Islet precursor cell (in vitro differentiated cells): ENCODE results near the gene LEAP2.

Experiments used
- DNase-seq: peaks from one replicate; pipeline ENCODE4 v3.0.0-alpha.2; 2018

LEAP2 gene

GRCh38 chr5:132873119-132873929 is at the start of gene LEAP2:
LEAP2 (plus strand) TSS chr5:132873668; CDS start chr5:132873695, 27 bp downstream.
- DNase-seq, result no peak

- no peak for DNase-seq
Measured at GRCh38 chr5:132824426-132824825, 49.0 kb upstream of the LEAP2 start.

GRCh38 chr5:132825033-132825833 is 48.2 kb upstream of the LEAP2 start:
- peak; percentile 68 for DNase-seq

GRCh38 chr5:132825834-132826391 is 47.6 kb upstream of the LEAP2 start:
- DNase-seq, result no peak

GRCh38 chr5:132826424-132827082 is 46.9 kb upstream of the LEAP2 start:
- no peak for DNase-seq

- no peak for DNase-seq
Measured at GRCh38 chr5:132827943-132828673, 45.4 kb upstream of the LEAP2 start.

- no peak for DNase-seq
Measured at GRCh38 chr5:132828846-132829494, 44.5 kb upstream of the LEAP2 start.

- peak; percentile 85 for DNase-seq
Measured at GRCh38 chr5:132829742-132830435, 43.6 kb upstream of the LEAP2 start.

GRCh38 chr5:132830436-132831094 is 42.9 kb upstream of the LEAP2 start, which contains the start of gene SHROOM1:
SHROOM1 (minus strand) TSS chr5:132830647; CDS start chr5:132826140, 4,507 bp downstream.
- DNase-seq, result peak; percentile 86

- DNase-seq, result no peak
Measured at GRCh38 chr5:132831095-132831860, 42.2 kb upstream of the LEAP2 start.

- no peak for DNase-seq
Measured at GRCh38 chr5:132832612-132833011, 40.9 kb upstream of the LEAP2 start.

GRCh38 chr5:132834057-132834456 is 39.4 kb upstream of the LEAP2 start:
- peak; percentile 10 for DNase-seq

- no peak for DNase-seq
Measured at GRCh38 chr5:132836852-132837251, 36.6 kb upstream of the LEAP2 start.

GRCh38 chr5:132837868-132838267 is 35.6 kb upstream of the LEAP2 start:
- no peak for DNase-seq

- no peak for DNase-seq
Measured at GRCh38 chr5:132838516-132839282, 34.8 kb upstream of the LEAP2 start.

- no peak for DNase-seq
Measured at GRCh38 chr5:132839426-132840301, 33.8 kb upstream of the LEAP2 start.

- no peak for DNase-seq
Measured at GRCh38 chr5:132840313-132840712, 33.2 kb upstream of the LEAP2 start.

GRCh38 chr5:132840896-132841295 is 32.6 kb upstream of the LEAP2 start:
- DNase-seq, result no peak
